GM12878 (cell line): Measurements from ENCODE around the gene MANEAL.

Source experiments
- EZH2 ChIP-seq: IDR thresholded peaks from 2 replicates; pipeline ENCODE4 v1.6.1; 2012; ENCODE audit warnings: low read depth, mild to moderate bottlenecking, control low read depth, inconsistent platforms, low read length, borderline replicate concordance; ENCODE audit not compliant: control insufficient read depth
- RFX5 ChIP-seq: IDR thresholded peaks from 2 replicates; pipeline ENCODE4 v1.6.1; 2011; ENCODE audit warnings: low read depth, low read length, improper control_type of control experiment
- SUZ12 ChIP-seq: fragments of 200-600 bp; sonication (generic); IDR thresholded peaks from one replicate; pipeline ENCODE4 v1.6.1; 2018; ENCODE audit warnings: antibody characterized with exemption, mild to moderate bottlenecking; ENCODE audit not compliant: unreplicated experiment
- TF ChIP-seq, protein P1 (sequence below), 3 experiments: IDR thresholded peaks in 2 of 3; conservative IDR thresholded peaks in 1 of 3; 2 replicates each; pipeline ENCODE4 v1.5.1; 2011; ENCODE audit warnings: low read depth in 3 of 3, low read length in 3 of 3, mild to moderate bottlenecking in 3 of 3, control low read depth in 2 of 3, moderate library complexity in 2 of 3, inconsistent platforms in 1 of 3, mixed read lengths in 1 of 3; ENCODE audit not compliant: control insufficient read depth in 2 of 3, insufficient read depth in 1 of 3; ENCODE audit errors: extremely low read depth in 1 of 3

DNA sequence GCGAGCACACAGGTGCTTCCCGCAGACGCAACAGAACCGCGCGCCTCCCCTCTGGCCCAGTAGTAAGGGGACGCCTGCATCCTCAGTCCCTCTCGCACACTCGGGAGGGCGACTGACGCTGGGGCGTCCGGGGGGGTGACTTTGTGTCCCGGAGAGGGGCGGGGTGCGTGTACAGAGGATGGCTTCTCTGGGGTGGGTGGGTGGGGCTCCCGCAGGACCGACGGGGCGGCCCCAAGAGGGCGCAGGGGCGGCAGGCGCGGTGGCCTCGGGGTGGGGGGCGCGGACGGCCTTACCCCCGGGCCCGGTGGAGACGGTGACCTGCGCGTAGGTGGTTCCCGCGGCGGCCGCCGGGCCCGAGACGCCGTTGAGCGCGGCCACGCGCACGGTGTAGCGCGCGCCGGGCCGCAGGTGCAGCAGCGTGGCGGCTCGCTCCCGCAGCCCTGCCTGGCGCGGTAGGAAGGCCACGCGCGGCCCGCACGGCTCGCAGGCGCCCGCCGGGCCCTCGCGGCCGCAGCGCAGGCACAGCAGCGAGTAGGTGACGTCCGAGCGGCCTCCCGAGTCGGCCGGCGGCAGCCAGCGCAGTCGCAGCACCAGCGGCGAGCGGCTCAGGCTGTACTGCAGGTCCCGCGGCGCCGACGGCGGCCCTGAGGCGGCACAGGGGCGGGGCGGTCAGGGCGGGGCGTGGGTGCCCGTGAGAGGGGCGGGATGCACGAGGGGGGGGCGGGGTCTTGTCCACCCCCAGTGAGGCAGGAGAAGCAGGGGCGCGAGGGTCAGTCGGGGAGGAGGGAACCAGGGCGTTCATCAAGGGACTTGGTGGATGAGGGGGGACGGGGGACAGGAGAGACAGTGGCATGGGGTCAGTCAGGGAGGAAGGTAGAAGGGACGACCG, 40.8 kb upstream of the MANEAL start:
- TF ChIP-seq EZH2 (no peak), SUZ12 (no peak), RFX5 (no peak)
- TF ChIP-seq, protein P1, sequence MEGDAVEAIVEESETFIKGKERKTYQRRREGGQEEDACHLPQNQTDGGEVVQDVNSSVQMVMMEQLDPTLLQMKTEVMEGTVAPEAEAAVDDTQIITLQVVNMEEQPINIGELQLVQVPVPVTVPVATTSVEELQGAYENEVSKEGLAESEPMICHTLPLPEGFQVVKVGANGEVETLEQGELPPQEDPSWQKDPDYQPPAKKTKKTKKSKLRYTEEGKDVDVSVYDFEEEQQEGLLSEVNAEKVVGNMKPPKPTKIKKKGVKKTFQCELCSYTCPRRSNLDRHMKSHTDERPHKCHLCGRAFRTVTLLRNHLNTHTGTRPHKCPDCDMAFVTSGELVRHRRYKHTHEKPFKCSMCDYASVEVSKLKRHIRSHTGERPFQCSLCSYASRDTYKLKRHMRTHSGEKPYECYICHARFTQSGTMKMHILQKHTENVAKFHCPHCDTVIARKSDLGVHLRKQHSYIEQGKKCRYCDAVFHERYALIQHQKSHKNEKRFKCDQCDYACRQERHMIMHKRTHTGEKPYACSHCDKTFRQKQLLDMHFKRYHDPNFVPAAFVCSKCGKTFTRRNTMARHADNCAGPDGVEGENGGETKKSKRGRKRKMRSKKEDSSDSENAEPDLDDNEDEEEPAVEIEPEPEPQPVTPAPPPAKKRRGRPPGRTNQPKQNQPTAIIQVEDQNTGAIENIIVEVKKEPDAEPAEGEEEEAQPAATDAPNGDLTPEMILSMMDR (IDR thresholded peaks at IDR 0.05 in 2 of 3, conservative IDR thresholded peaks at IDR 0.05 in 1 of 3; ENCODE audit: control insufficient read depth in 2 of 3, extremely low read depth in 1 of 3, insufficient read depth in 1 of 3, low read depth in 3 of 3, low read length in 3 of 3), result no peak
